Endothelial cell of umbilical vein (primary cell): ENCODE data around the gene TEDC2. TPM values are rescaled to one million over a fixed set of nuclear protein-coding genes. Genes with fewer than 3 reads are reported as not detected.

Experiments
- BruUV-seq: library from RNA; stranded (reverse); fragments of 400-500 nt; replicated peaks from 2 replicates; lab custom pipeline; 2021; lab: Mats Ljungman, UMichigan
- CTCF ChIA-PET: fragments of 300-600, 350-600 bp; sonication (Branson Sonifier 250); formaldehyde crosslinking; loops from one replicate; lab custom pipeline; 2021; ENCODE audit warnings: antibody characterized with exemption, inconsistent platforms; lab: Charles Lee
- POLR2A ChIA-PET: fragments of 300-600, 350-600 bp; sonication (Branson Sonifier 250); formaldehyde crosslinking; loops from one replicate; lab custom pipeline; 2021; ENCODE audit warnings: antibody characterized with exemption, inconsistent platforms; lab: Charles Lee
- DNase-seq: peaks from one replicate; pipeline ENCODE4 v3.0.0-alpha.2; 2011; ENCODE audit warnings: low read depth, low spot score
- FAIRE-seq: peaks from 2 replicates; lab custom pipeline; 2011; peaks lifted over from hg19 to GRCh38; lab: Jason Lieb, UNC
- H2AFZ ChIP-seq: 2 replicates; pipeline ENCODE4 v1.6.0; 2012; ENCODE audit warnings: low read depth, low read length, control low read depth, inconsistent platforms
- H3K27ac ChIP-seq: 2 replicates; pipeline ENCODE4 v1.5.1; 2011; ENCODE audit warnings: low read depth, mild to moderate bottlenecking, control low read depth, low read length, moderate library complexity; ENCODE audit not compliant: insufficient read depth
- H3K27me3 ChIP-seq, 2 experiments: 2 replicates each; pipeline versions ENCODE4 v1.6.0 to v1.6.1; 2011; ENCODE audit warnings: low read length in 2 of 2, mixed read lengths in 1 of 2; ENCODE audit not compliant: control insufficient read depth in 2 of 2, insufficient read depth in 2 of 2
- H3K36me3 ChIP-seq, 2 experiments: 2 replicates in 1 of 2; 3 replicates in 1 of 2; pipeline ENCODE4 v1.5.1; 2011; ENCODE audit warnings: low read length in 2 of 2, mild to moderate bottlenecking in 1 of 2, moderate library complexity in 1 of 2; ENCODE audit not compliant: control insufficient read depth in 2 of 2, insufficient read depth in 2 of 2; ENCODE audit errors: extremely low read depth in 1 of 2
- H3K4me1 ChIP-seq: 3 replicates; pipeline ENCODE4 v1.5.1; 2011; ENCODE audit warnings: mild to moderate bottlenecking, low read length; ENCODE audit not compliant: control insufficient read depth, insufficient read depth; ENCODE audit errors: extremely low read depth
- H3K4me2 ChIP-seq: 2 replicates; pipeline ENCODE4 v1.6.1; 2011; ENCODE audit warnings: low read length, control low read depth, mixed read lengths; ENCODE audit not compliant: insufficient read depth
- H3K4me3 ChIP-seq, 3 experiments: fragments of 200-600 bp in 1 of 3; sonication (generic), shearing (Covaris generic) in 1 of 3; replicated peaks in 1 of 3; 2 replicates each; pipeline ENCODE4 v1.5.1; 2011 to 2016; ENCODE audit warnings: control low read depth in 3 of 3, low read length in 3 of 3, mild to moderate bottlenecking in 2 of 3, inconsistent platforms in 1 of 3, low read depth in 1 of 3, moderate library complexity in 1 of 3; ENCODE audit not compliant: insufficient read depth in 1 of 3
- H3K79me2 ChIP-seq: 2 replicates; pipeline ENCODE4 v1.6.0; 2012; ENCODE audit warnings: low read length, inconsistent platforms; ENCODE audit not compliant: control insufficient read depth, insufficient read depth
- H3K9ac ChIP-seq: replicated peaks from 2 replicates; pipeline ENCODE3; 2011; ENCODE audit warnings: low read length, control low read depth; ENCODE audit not compliant: insufficient read depth; ENCODE audit errors: extremely low read depth
- H3K9me1 ChIP-seq: replicated peaks from 3 replicates; pipeline ENCODE4 v1.6.0; 2011; ENCODE audit warnings: mild to moderate bottlenecking, low read length; ENCODE audit not compliant: control insufficient read depth, insufficient read depth; ENCODE audit errors: extremely low read depth
- H3K9me3 ChIP-seq: replicated peaks from 2 replicates; pipeline ENCODE4 v1.5.1; 2012; ENCODE audit warnings: low read length, inconsistent platforms; ENCODE audit not compliant: control insufficient read depth, insufficient read depth
- H4K20me1 ChIP-seq: replicated peaks from 2 replicates; pipeline ENCODE3; 2011; ENCODE audit warnings: mild to moderate bottlenecking, low read length; ENCODE audit not compliant: control insufficient read depth, insufficient read depth; ENCODE audit errors: extremely low read depth
- CTCF ChIP-seq, 2 donors: IDR thresholded peaks; 1 replicate in 1 of 2; 2 replicates in 1 of 2; pipeline ENCODE4 v1.5.1; 2011; ENCODE audit warnings: low read length in 2 of 2, mild to moderate bottlenecking in 2 of 2, moderate library complexity in 2 of 2, control low read depth in 1 of 2, inconsistent platforms in 1 of 2, low read depth in 1 of 2; ENCODE audit not compliant: insufficient read depth in 1 of 2; ENCODE audit errors: extremely low read depth in 1 of 2
- EZH2 ChIP-seq: IDR thresholded peaks from 2 replicates; pipeline ENCODE4 v1.6.1; 2012; ENCODE audit warnings: borderline replicate concordance, low read depth, mild to moderate bottlenecking, moderate library complexity, low read length, inconsistent platforms; ENCODE audit not compliant: severe bottlenecking
- FOS ChIP-seq: IDR thresholded peaks from 2 replicates; pipeline ENCODE4 v1.6.1; 2011; ENCODE audit warnings: mild to moderate bottlenecking, low read length, moderate library complexity, borderline replicate concordance; ENCODE audit not compliant: insufficient read depth
- GATA2 ChIP-seq: IDR thresholded peaks from 2 replicates; pipeline ENCODE4 v1.7.0; 2011; ENCODE audit warnings: low read depth, mild to moderate bottlenecking, moderate library complexity, mixed read lengths, low read length; ENCODE audit not compliant: insufficient read length, insufficient read depth
- JUN ChIP-seq: IDR thresholded peaks from 2 replicates; pipeline ENCODE4 v1.6.1; 2011; ENCODE audit warnings: borderline replicate concordance, low read depth; ENCODE audit not compliant: insufficient read length, insufficient read depth
- MAX ChIP-seq: IDR thresholded peaks from 2 replicates; pipeline ENCODE4 v1.6.1; 2011; ENCODE audit not compliant: insufficient read depth, insufficient read length
- MYC ChIP-seq: IDR thresholded peaks from one replicate; pipeline ENCODE4 v1.6.1; 2011; ENCODE audit warnings: mild to moderate bottlenecking, low read depth, low read length
- POLR2A ChIP-seq: IDR thresholded peaks from 2 replicates; pipeline ENCODE4 v1.6.1; 2012; ENCODE audit warnings: low read depth, mild to moderate bottlenecking, control low read depth, low read length
- POLR2AphosphoS5 ChIP-seq: IDR thresholded peaks from 2 replicates; pipeline ENCODE4 v1.6.1; 2012; ENCODE audit warnings: low read depth, mild to moderate bottlenecking, control low read depth, low read length, moderate library complexity; ENCODE audit not compliant: insufficient read depth
- dilution Hi-C: fragments of 300-500 bp; cut with MboI; formaldehyde crosslinking; loops from one replicate; pipeline ENCODE4 v1.15.0; 2019; ENCODE audit warnings: low sequenced_read_pairs; ENCODE audit not compliant: extremely low pct_ligation_motif_present
- intact Hi-C: fragments of 100-400 bp; cut with micrococcal nuclease; formaldehyde crosslinking; loops from one replicate; pipeline ENCODE4 v1.10.0; 2022
- polyA plus RNA-seq, 4 experiments: library from polyadenylated mRNA; depleted of rRNA in 3 of 4; stranded (reverse) in 3 of 4; unstranded in 1 of 4; fragments of >200 nt; gene quantifications; 2 replicates each; pipeline versions ENCODE4 v1.2.1 to v1.2.3, GENCODE V29; 2011 to 2012; ENCODE audit warnings: missing spikeins in 1 of 4
- total RNA-seq: library from RNA; stranded (reverse); gene quantifications from 2 replicates; pipeline ENCODE4 v1.2.3, GENCODE V29; 2021

TEDC2 gene
- total and polyA plus RNA-seq, 2 donors (not counting 3 experiments of a cell fraction or from before 2014, with no cell fraction given) = 7.6 to 12.7 TPM

GRCh38 chr16:2498531-2499253 is 38.8 kb downstream of the TEDC2 start:
- POLR2A ChIA-PET = no interaction called here
- Histone ChIP-seq H3K27ac (no peak overlapping the region), H3K27me3 (no peaks in the 10 kb centered on the region), H2AFZ (no peak overlapping the region), H4K20me1 (no peaks in the 10 kb centered on the region), H3K9me3 (no peaks in the 10 kb centered on the region), H3K36me3 (peaks cover 0 to 16% of the 10 kb centered on the region in 2 experiments), H3K4me1 (no peaks in the 10 kb centered on the region), H3K9ac (no peak overlapping the region), H3K9me1 (no peaks in the 10 kb centered on the region), H3K4me3 (no peak overlapping the region), H3K4me2 (no peak overlapping the region), H3K79me2 (no peaks in the 10 kb centered on the region)
- CTCF ChIA-PET = no interaction called here
- dilution Hi-C loops (no loop called here), intact Hi-C loops (no loop called here)
- no peak for FAIRE-seq
- no peak for DNase-seq
- BruUV-seq = no TSS peak
- TF ChIP-seq MYC = no peak
- no peak for TF ChIP-seq CTCF (IDR thresholded peaks at IDR 0.05; ENCODE audit: extremely low read depth in 1 of 2, insufficient read depth in 1 of 2, low read depth in 1 of 2, low read length in 2 of 2)
- TF ChIP-seq GATA2 = no peak
- no peak for TF ChIP-seq POLR2AphosphoS5
- no peak for TF ChIP-seq POLR2A
- TF ChIP-seq FOS = no peak
- no peak for TF ChIP-seq EZH2
- TF ChIP-seq JUN = no peak
- no peak for TF ChIP-seq MAX
